Spinal cord (tissue), 10 donors: ENCODE results near the gene MYOM1. TPM values are rescaled to one million over a fixed set of nuclear protein-coding genes. Genes with fewer than 3 reads are reported as not detected.
"Not testable (repeated sequence)": the region's sequence is repeated elsewhere in the genome, so short reads cannot be mapped to it uniquely, and the experiment has no call there.

ENCODE experiments used
- DNase-seq, 6 donors: peaks; one replicate each; pipeline versions ENCODE4 v3.0.0 to v3.0.0-alpha.2; 2013 to 2015; ENCODE audit warnings: low spot score in 6 of 6, low read depth in 4 of 6
- H3K27ac ChIP-seq: one replicate; pipeline ENCODE4 v1.5.1; 2013; ENCODE audit warnings: low read depth, low read length, control low read depth
- H3K27me3 ChIP-seq: one replicate; pipeline ENCODE4 v1.6.1; 2013; ENCODE audit warnings: low read length; ENCODE audit not compliant: control insufficient read depth, insufficient read depth
- H3K36me3 ChIP-seq: one replicate; pipeline ENCODE4 v1.6.1; 2013; ENCODE audit warnings: low read length; ENCODE audit not compliant: control insufficient read depth, insufficient read depth
- H3K4me1 ChIP-seq: one replicate; pipeline ENCODE4 v1.6.1; 2013; ENCODE audit warnings: low read length; ENCODE audit not compliant: control insufficient read depth, insufficient read depth
- H3K4me3 ChIP-seq: one replicate; pipeline ENCODE4 v1.5.1; 2013; ENCODE audit warnings: low read depth, low read length, control low read depth
- H3K9me3 ChIP-seq: one replicate; pipeline ENCODE4 v1.6.1; 2013; ENCODE audit warnings: low read length; ENCODE audit not compliant: control insufficient read depth, insufficient read depth
- WGBS: methylation state at CpG from one replicate; pipeline ENCODE4 v1.1.5; 2013; ENCODE audit warnings: missing lambda C conversion rate; ENCODE audit not compliant: insufficient coverage; 5-methylcytosine and 5-hydroxymethylcytosine counted together
- polyA plus RNA-seq, 2 donors: library from polyadenylated mRNA; unstranded; fragments of 120-200 nt; gene quantifications; one replicate each; pipeline ENCODE4 v1.2.1, GENCODE V29; 2013; ENCODE audit not compliant: insufficient read length in 2 of 2
- total RNA-seq, 2 donors: library from RNA; depleted of rRNA in 1 of 2; stranded (reverse); fragments of 120-200 nt in 1 of 2; fragments of >200 nt in 1 of 2; gene quantifications; one replicate each; pipeline versions ENCODE4 v1.2.3 to v1.2.4, GENCODE V29; 2013 to 2014
- donor health status: healthy.

Gene MYOM1
- total and polyA plus RNA-seq, 4 donors = 9.2 to 15.4 (median 9.7) TPM

GRCh38 chr18:3067165-3067661 is 152.6 kb downstream of the MYOM1 start:
- no peak for DNase-seq
- H3K4me1 ChIP-seq = peaks cover 5% of the 10 kb centered on the region
- peaks cover 4% of the 10 kb centered on the region for H3K36me3 ChIP-seq
- no peaks in the 10 kb centered on the region for H3K9me3 ChIP-seq
- H3K27me3 ChIP-seq = no peaks in the 10 kb centered on the region
- 94% methylated on average over 19 of the region's 25 CpGs for WGBS
- H3K27ac ChIP-seq = no peak overlapping the region
- no peak overlapping the region for H3K4me3 ChIP-seq

- peaks cover 5% of the 10 kb centered on the region for H3K4me1 ChIP-seq
Observed at GRCh38 chr18:3066341-3067110, 153.2 kb downstream of the MYOM1 start.

GRCh38 chr18:3063766-3064165 is 156.0 kb downstream of the MYOM1 start:
- H3K4me1 ChIP-seq, H3K27me3 ChIP-seq, H3K4me3 ChIP-seq, H3K9me3 ChIP-seq, H3K27ac ChIP-seq, H3K36me3 ChIP-seq, DNase-seq: not testable (repeated sequence)
- WGBS = 87% methylated on average over 3 of the region's 4 CpGs

More at GRCh38 chr18:3066341-3067110, 153.2 kb downstream of the MYOM1 start:
- Histone ChIP-seq H3K36me3 (peaks cover 4% of the 10 kb centered on the region), H3K9me3 (no peaks in the 10 kb centered on the region), H3K4me3 (no peak overlapping the region), H3K27ac (no peak overlapping the region), H3K27me3 (no peaks in the 10 kb centered on the region)
- no peak for DNase-seq
- WGBS = 87% methylated on average over 9 of the region's 17 CpGs

GRCh38 chr18:3062798-3063680 is 156.7 kb downstream of the MYOM1 start:
- Histone ChIP-seq H3K27me3 (no peaks in the 10 kb centered on the region), H3K36me3 (peaks cover 4% of the 10 kb centered on the region), H3K9me3 (no peaks in the 10 kb centered on the region), H3K4me3 (no peak overlapping the region), H3K27ac (no peak overlapping the region), H3K4me1 (peaks cover 10% of the 10 kb centered on the region)
- peak in 2 of 6 donors; percentile 72 to 74 for DNase-seq
- 49% methylated on average over 12 of the region's 16 CpGs for WGBS

- H3K36me3 ChIP-seq = no peaks in the 10 kb centered on the region
- H3K4me1 ChIP-seq = peaks cover 10% of the 10 kb centered on the region
- H3K9me3 ChIP-seq = no peaks in the 10 kb centered on the region
- no peaks in the 10 kb centered on the region for H3K27me3 ChIP-seq
- DNase-seq = no peak
- H3K4me3 ChIP-seq = no peak overlapping the region
- WGBS = 100% methylated on average over 6 of the region's 11 CpGs
- H3K27ac ChIP-seq = no peak overlapping the region
Observed at GRCh38 chr18:3061581-3062312, 158.0 kb downstream of the MYOM1 start.

GRCh38 chr18:3060667-3061580 is 158.8 kb downstream of the MYOM1 start:
- Histone ChIP-seq H3K27me3 (no peaks in the 10 kb centered on the region), H3K27ac (no peak overlapping the region), H3K36me3 (no peaks in the 10 kb centered on the region), H3K4me3 (no peak overlapping the region), H3K4me1 (peaks cover 10% of the 10 kb centered on the region), H3K9me3 (no peaks in the 10 kb centered on the region)
- no peak for DNase-seq
- 94% methylated on average over 7 of the region's 15 CpGs for WGBS

GRCh38 chr18:3059272-3059671 is 160.5 kb downstream of the MYOM1 start:
- Histone ChIP-seq H3K4me3 (no peak overlapping the region), H3K36me3 (no peaks in the 10 kb centered on the region), H3K9me3 (no peaks in the 10 kb centered on the region), H3K27ac (peak overlapping the region; percentile 64), H3K4me1 (peaks cover 10% of the 10 kb centered on the region), H3K27me3 (no peaks in the 10 kb centered on the region)
- DNase-seq = no peak
- no CpG with 5 or more reads among the region's 3 CpGs for WGBS

GRCh38 chr18:3058328-3059191 is 161.2 kb downstream of the MYOM1 start:
- Histone ChIP-seq H3K4me3 (no peak overlapping the region), H3K36me3 (no peaks in the 10 kb centered on the region), H3K27me3 (no peaks in the 10 kb centered on the region), H3K4me1 (peaks cover 10% of the 10 kb centered on the region), H3K9me3 (no peaks in the 10 kb centered on the region), H3K27ac (peak overlapping the region; percentile 64)
- 88% methylated on average over 1 of the region's 6 CpGs for WGBS
- DNase-seq = no peak
